B cell (primary cell): Measurements from ENCODE around the gene KRTAP10-5. TPM values are rescaled to one million over a fixed set of nuclear protein-coding genes. Genes with fewer than 3 reads are reported as not detected.

Source experiments
- ATAC-seq: fragments of 200-7000 bp; cut with Tn5 transposase; one replicate; pipeline ENCODE4 v1.10.0; 2021; ENCODE audit warnings: low read depth, mild to moderate bottlenecking, moderate number of reproducible peaks, moderate library complexity
- CTCF ChIA-PET: fragments of 350-600 bp; sonication (Branson Sonifier 250); formaldehyde crosslinking; loops from one replicate; lab custom pipeline; 2021; ENCODE audit warnings: antibody characterized with exemption, inconsistent platforms; lab: Charles Lee
- POLR2A ChIA-PET: fragments of 350-600 bp; sonication (Branson Sonifier 250); formaldehyde crosslinking; loops from one replicate; lab custom pipeline; 2021; ENCODE audit warnings: antibody characterized with exemption; lab: Charles Lee
- DNase-seq: peaks from one replicate; pipeline ENCODE4 v3.0.0; 2013
- H2AFZ ChIP-seq: 2 replicates; pipeline ENCODE4 v1.6.1; 2012; ENCODE audit warnings: mild to moderate bottlenecking, low read depth, low read length; ENCODE audit not compliant: insufficient read depth, poor library complexity, severe bottlenecking
- H3K27ac ChIP-seq, 2 donors: 1 replicate in 1 of 2; 2 replicates in 1 of 2; pipeline ENCODE4 v1.5.1; 2012 to 2013; ENCODE audit warnings: low read length in 2 of 2, mild to moderate bottlenecking in 2 of 2, moderate library complexity in 1 of 2
- H3K27me3 ChIP-seq, 4 experiments: fragments of 200-600 bp in 1 of 4; sonication (generic) in 1 of 4; replicated peaks in 1 of 4; 1 replicate in 2 of 4; 2 replicates in 2 of 4; pipeline versions ENCODE4 v1.6.1 to v1.7.0; 2013 to 2016; ENCODE audit warnings: low read length in 3 of 4, mild to moderate bottlenecking in 2 of 4, mixed read lengths in 1 of 4, moderate library complexity in 1 of 4; ENCODE audit not compliant: insufficient read depth in 4 of 4, control insufficient read depth in 3 of 4; ENCODE audit errors: control extremely low read depth in 1 of 4
- H3K36me3 ChIP-seq, 2 experiments: replicated peaks in 1 of 2; 1 replicate in 1 of 2; 2 replicates in 1 of 2; pipeline versions ENCODE4 v1.6.1 to v1.7.1; 2013; ENCODE audit warnings: low read length in 1 of 2; ENCODE audit not compliant: insufficient read depth in 2 of 2, control insufficient read depth in 1 of 2; ENCODE audit errors: control extremely low read depth in 1 of 2, extremely low read depth in 1 of 2
- H3K4me1 ChIP-seq, 2 donors: fragments of 200-600 bp in 1 of 2; sonication (generic) in 1 of 2; 1 replicate in 1 of 2; 2 replicates in 1 of 2; pipeline versions ENCODE4 v1.5.1 to v1.6.1; 2013 to 2017; ENCODE audit warnings: low read length in 2 of 2; ENCODE audit not compliant: control insufficient read depth in 2 of 2, insufficient read depth in 2 of 2
- H3K4me2 ChIP-seq: replicated peaks from 2 replicates; pipeline ENCODE3; 2012; ENCODE audit warnings: mild to moderate bottlenecking, low read depth, low read length; ENCODE audit not compliant: poor library complexity, severe bottlenecking
- H3K4me3 ChIP-seq, 5 experiments: fragments of 200-600 bp in 1 of 5; sonication (generic) in 1 of 5; 1 replicate in 3 of 5; 2 replicates in 2 of 5; pipeline versions ENCODE4 v1.5.1 to v1.7.0; 2011 to 2016; ENCODE audit warnings: low read length in 4 of 5, mild to moderate bottlenecking in 4 of 5, low read depth in 2 of 5, control low read depth in 1 of 5, moderate library complexity in 1 of 5; ENCODE audit not compliant: insufficient read depth in 1 of 5; ENCODE audit errors: control extremely low read depth in 1 of 5, extremely low read depth in 1 of 5
- H3K79me2 ChIP-seq: fragments of 200-600 bp; sonication (generic); one replicate; pipeline ENCODE4 v1.6.0; 2016; ENCODE audit warnings: low read length; ENCODE audit not compliant: control insufficient read depth, insufficient read depth
- H3K9ac ChIP-seq: fragments of 200-600 bp; sonication (generic); 2 replicates; pipeline ENCODE4 v1.6.1; 2017; ENCODE audit warnings: mild to moderate bottlenecking, low read length, moderate library complexity
- H3K9me3 ChIP-seq, 3 donors: one replicate each; pipeline versions ENCODE4 v1.6.1 to v1.7.1; 2013; ENCODE audit warnings: low read length in 2 of 3; ENCODE audit not compliant: control insufficient read depth in 2 of 3, insufficient read depth in 1 of 3; ENCODE audit errors: control extremely low read depth in 1 of 3
- H4K20me1 ChIP-seq: 2 replicates; pipeline ENCODE4 v1.6.0; 2012; ENCODE audit warnings: mild to moderate bottlenecking, low read length; ENCODE audit not compliant: insufficient read depth, control insufficient read depth, poor library complexity, severe bottlenecking
- H3K27ac Mint-ChIP-seq: one replicate; pipeline ENCODE4 v1.8.0; 2021; ENCODE audit warnings: mixed read lengths
- H3K27me3 Mint-ChIP-seq: one replicate; pipeline ENCODE4 v1.8.0; 2021; ENCODE audit warnings: mixed read lengths
- H3K4me1 Mint-ChIP-seq: one replicate; pipeline ENCODE4 v1.8.0; 2021; ENCODE audit warnings: mixed read lengths
- H3K4me3 Mint-ChIP-seq: one replicate; pipeline ENCODE4 v1.8.0; 2021; ENCODE audit warnings: mixed read lengths
- H3K9me3 Mint-ChIP-seq: one replicate; pipeline ENCODE4 v1.8.0; 2022; ENCODE audit warnings: mixed read lengths; ENCODE audit not compliant: insufficient read depth
- CTCF ChIP-seq: fragments of 200-600 bp; IDR thresholded peaks from one replicate; pipeline ENCODE4 v1.8.0; 2022; ENCODE audit warnings: antibody characterized with exemption, mild to moderate bottlenecking
- EZH2 ChIP-seq: IDR thresholded peaks from 2 replicates; pipeline ENCODE4 v1.6.1; 2012; ENCODE audit warnings: borderline replicate concordance, low read depth, mild to moderate bottlenecking, moderate library complexity, low read length; ENCODE audit not compliant: insufficient read depth, poor library complexity, severe bottlenecking
- WGBS: methylation state at CpG from one replicate; pipeline ENCODE4 v1.1.5; 2013; ENCODE audit warnings: missing lambda C conversion rate; ENCODE audit not compliant: insufficient coverage; 5-methylcytosine and 5-hydroxymethylcytosine counted together
- intact Hi-C: fragments of 100-400 bp; cut with micrococcal nuclease; formaldehyde crosslinking; loops from one replicate; pipeline ENCODE4 v1.10.0; 2022
- polyA plus RNA-seq: library from polyadenylated mRNA; depleted of rRNA; stranded (reverse); fragments of >200 nt; gene quantifications from 2 replicates; pipeline ENCODE4 v1.2.3, GENCODE V29; 2012
- total RNA-seq, 2 donors: library from RNA; stranded (reverse); fragments of 120-200 nt in 1 of 2; gene quantifications; 1 replicate in 1 of 2; 2 replicates in 1 of 2; pipeline versions ENCODE4 v1.2.3 to v1.2.4, GENCODE V29; 2013 to 2022

Gene KRTAP10-5
- total and polyA plus RNA-seq, 2 donors (not counting 1 experiment from before 2014, with no cell fraction given) = not detected

GRCh38 chr21:44617071-44617501, 36.7 kb upstream of the KRTAP10-5 start:
- Histone ChIP-seq H3K4me2 (no peak overlapping the region), H3K9me3 (peaks cover 0 to 29% (median 2%) of the 10 kb centered on the region in 3 donors), H3K27me3 (peaks cover 0 to 3% (median 1%) of the 10 kb centered on the region in 4 experiments), H3K79me2 (no peaks in the 10 kb centered on the region), H3K4me3 (no peak overlapping the region), H3K27ac (no peak overlapping the region), H4K20me1 (no peaks in the 10 kb centered on the region), H2AFZ (no peak overlapping the region), H3K9ac (no peak overlapping the region), H3K4me1 (peaks cover 11 to 13% of the 10 kb centered on the region in 2 donors), H3K36me3 (no peaks in the 10 kb centered on the region)
- TF ChIP-seq CTCF = no peak
- TF ChIP-seq EZH2 = no peak
- peaks cover 14% of the 10 kb centered on the region for H3K4me1 Mint-ChIP-seq
- H3K27ac Mint-ChIP-seq = no peak overlapping the region
- H3K27me3 Mint-ChIP-seq = peaks cover 7% of the 10 kb centered on the region
- ChIA-PET POLR2A (no interaction called here), CTCF (no interaction called here)
- intact Hi-C loops = no loop called here
- ATAC-seq (no peak), DNase-seq (no peak)
- H3K4me3 Mint-ChIP-seq = no peak overlapping the region
- H3K9me3 Mint-ChIP-seq = peaks cover 15% of the 10 kb centered on the region
- 80% methylated on average over 8 of the region's 8 CpGs for WGBS

- Histone ChIP-seq H3K79me2 (no peaks in the 10 kb centered on the region), H4K20me1 (no peaks in the 10 kb centered on the region), H3K9me3 (peaks cover 0 to 34% (median 7%) of the 10 kb centered on the region in 3 donors), H3K36me3 (no peaks in the 10 kb centered on the region), H3K27me3 (peaks cover 0 to 3% (median 1%) of the 10 kb centered on the region in 4 experiments), H3K4me3 (no peak overlapping the region), H3K27ac (no peak overlapping the region), H3K4me2 (no peak overlapping the region), H2AFZ (no peak overlapping the region), H3K9ac (no peak overlapping the region), H3K4me1 (peaks cover 11 to 13% of the 10 kb centered on the region in 2 donors)
- H3K9me3 Mint-ChIP-seq = peaks cover 14% of the 10 kb centered on the region
- 89% methylated on average over 16 of the region's 16 CpGs for WGBS
- peaks cover 14% of the 10 kb centered on the region for H3K4me1 Mint-ChIP-seq
- no peak for TF ChIP-seq EZH2
- no peak for TF ChIP-seq CTCF
- ChIA-PET POLR2A (no interaction called here), CTCF (no interaction called here)
- H3K27ac Mint-ChIP-seq = no peak overlapping the region
- ATAC-seq = no peak
- intact Hi-C loops = no loop called here
- peaks cover 4% of the 10 kb centered on the region for H3K27me3 Mint-ChIP-seq
- no peak overlapping the region for H3K4me3 Mint-ChIP-seq
- DNase-seq = no peak
These were observed 36.2 kb upstream of the KRTAP10-5 start for GRCh38 chr21:44616591-44616926.
